A673 (cell line): ENCODE data around the gene TMEM30B.

ENCODE experiments used
- EZH2 ChIP-seq: fragments of 200-600 bp; sonication (generic); IDR thresholded peaks from 2 replicates; pipeline ENCODE4 v1.6.1; 2017; ENCODE audit warnings: borderline replicate concordance, low read depth, mild to moderate bottlenecking, mixed read lengths, antibody characterized with exemption, low read length; ENCODE audit not compliant: poor library complexity, severe bottlenecking
- TF ChIP-seq, protein P1 (sequence below): fragments of 300-800, 200-600 bp; sonication (generic); conservative IDR thresholded peaks from 2 replicates; pipeline ENCODE4 v1.5.1; 2017; ENCODE audit warnings: low read depth, mild to moderate bottlenecking, antibody characterized with exemption, low read length, moderate library complexity, mixed read lengths

DNA sequence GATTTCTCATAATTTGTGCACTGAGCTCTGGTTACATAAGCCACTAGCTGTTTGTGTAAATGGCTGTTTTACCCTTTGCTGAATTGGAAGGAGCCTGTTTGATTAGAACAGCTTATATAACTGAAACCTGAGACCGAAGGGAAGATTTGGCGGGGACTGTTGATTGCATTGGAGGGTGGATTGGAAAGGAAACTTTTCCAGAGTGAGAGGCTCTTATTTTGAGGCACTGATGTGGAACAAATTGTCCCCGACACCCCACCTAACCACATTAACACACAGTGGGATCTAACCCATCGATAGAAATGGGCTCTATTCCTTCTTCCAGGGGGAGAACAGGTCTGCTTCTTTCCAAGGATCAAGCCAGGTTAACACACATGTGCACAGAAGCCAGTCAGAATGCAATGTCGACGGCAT, 51.7 kb downstream of the TMEM30B start:
- TF ChIP-seq, protein P1, sequence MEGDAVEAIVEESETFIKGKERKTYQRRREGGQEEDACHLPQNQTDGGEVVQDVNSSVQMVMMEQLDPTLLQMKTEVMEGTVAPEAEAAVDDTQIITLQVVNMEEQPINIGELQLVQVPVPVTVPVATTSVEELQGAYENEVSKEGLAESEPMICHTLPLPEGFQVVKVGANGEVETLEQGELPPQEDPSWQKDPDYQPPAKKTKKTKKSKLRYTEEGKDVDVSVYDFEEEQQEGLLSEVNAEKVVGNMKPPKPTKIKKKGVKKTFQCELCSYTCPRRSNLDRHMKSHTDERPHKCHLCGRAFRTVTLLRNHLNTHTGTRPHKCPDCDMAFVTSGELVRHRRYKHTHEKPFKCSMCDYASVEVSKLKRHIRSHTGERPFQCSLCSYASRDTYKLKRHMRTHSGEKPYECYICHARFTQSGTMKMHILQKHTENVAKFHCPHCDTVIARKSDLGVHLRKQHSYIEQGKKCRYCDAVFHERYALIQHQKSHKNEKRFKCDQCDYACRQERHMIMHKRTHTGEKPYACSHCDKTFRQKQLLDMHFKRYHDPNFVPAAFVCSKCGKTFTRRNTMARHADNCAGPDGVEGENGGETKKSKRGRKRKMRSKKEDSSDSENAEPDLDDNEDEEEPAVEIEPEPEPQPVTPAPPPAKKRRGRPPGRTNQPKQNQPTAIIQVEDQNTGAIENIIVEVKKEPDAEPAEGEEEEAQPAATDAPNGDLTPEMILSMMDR = no peak
- TF ChIP-seq EZH2 = no peak
